HG03039 (cell line): Measurements from ENCODE around the gene WDR45.
"Not testable (repeated sequence)": the region's sequence is repeated elsewhere in the genome, so short reads cannot be mapped to it uniquely, and the experiment has no call there.

ENCODE experiments used
- ATAC-seq: cut with Tn5 transposase; IDR thresholded peaks from one replicate; pipeline ENCODE4 v1.9.1; 2021; ENCODE audit warnings: mild to moderate bottlenecking, moderate library complexity; ENCODE audit not compliant: unreplicated experiment

WDR45 gene

DNA sequence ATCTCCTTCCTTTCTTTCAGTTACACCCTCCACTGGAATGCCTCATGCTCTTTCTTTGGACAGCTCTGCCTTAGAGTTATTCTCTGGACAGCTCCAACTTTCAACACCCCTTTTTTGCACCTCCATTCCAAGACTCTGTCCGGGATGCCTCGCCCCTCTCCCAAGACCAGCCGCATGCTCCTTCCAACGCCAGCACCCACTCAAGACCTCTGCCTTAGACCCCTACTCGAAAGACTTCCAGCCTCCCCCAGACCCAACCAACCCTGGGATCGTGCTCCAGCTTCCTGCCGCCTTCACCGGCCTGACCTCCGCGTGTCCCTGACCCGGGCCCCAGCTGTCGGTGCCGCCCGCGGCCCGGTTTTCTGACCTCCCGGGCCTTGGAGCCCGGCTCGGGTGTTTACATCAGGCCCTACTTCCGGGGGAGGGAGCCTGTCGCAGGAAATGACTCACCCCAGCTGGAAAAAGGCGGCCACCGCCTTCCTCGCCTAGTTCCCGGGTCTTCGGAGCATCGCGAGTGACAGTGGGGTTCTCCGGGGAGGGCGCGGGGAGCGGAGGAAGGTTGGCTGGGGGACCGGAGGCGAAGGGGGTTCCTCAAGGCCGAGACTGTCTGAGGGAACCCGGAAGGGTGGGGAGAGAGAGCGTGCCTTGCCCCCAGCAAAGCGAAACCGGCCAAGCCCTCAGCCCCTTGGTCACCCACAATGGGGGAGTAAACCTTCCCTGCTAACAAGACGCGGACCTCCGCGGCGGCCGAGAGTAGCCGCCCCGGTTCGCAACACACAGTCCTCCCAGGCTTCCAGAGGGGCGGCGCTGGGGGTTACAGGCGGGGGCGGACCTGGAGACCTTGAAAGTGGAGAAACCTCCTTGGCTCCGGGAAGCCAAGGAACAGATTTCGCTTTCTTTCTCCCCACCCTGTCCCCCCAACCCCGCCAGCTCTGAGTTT lies at the start of gene WDR45:
TSS of gene WDR45 (minus strand) at position 399 of the 940 bp plus-strand sequence. CDS start 1,792 bp downstream, outside the sequence.
- ATAC-seq, result peak; percentile 72

DNA sequence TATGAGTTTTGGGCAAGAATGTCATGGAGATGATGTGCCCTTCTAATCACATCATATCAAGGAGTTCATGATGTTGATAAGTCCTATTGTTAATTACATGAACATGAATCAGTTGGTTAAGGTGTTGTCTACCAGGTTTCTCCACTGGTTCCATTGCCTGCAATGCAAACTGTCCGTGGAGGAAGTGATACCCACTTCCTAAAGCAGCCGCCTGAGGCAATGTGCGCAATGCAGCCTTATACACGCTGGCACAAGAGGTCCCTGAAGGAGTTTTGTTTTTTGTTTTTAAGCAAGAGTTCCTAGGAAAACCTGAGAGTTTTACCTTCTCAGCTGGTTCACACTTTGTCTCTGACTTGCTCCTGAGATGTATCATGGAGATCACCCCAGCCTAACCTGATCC lies 49.7 kb upstream of the WDR45 start:
- no peak for ATAC-seq

DNA sequence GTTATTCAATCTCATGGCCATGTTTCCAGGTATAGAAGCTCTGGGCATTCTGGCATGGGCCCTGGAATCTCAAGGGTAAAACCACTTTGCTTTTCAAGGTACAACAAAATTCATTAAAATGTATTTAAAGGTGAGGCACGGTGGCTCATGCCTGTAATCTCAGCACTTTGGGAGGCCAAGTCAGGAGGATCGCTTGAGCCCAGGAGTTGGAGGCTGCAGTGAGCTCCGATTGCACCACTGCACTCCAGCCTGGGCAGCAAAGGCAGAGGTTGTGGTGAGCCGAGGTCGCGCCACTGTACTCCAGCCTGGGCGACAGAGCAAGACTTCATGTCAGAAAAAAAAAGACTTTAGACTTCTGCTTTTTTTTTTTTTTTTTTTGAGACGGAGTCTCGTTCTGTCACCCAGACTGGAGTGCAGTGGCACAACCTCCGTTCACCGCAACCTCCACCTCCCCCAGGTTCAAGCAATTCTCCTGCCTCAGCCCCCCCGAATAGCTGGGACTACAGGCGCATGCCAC lies 48.1 kb upstream of the WDR45 start:
- ATAC-seq, result not testable (repeated sequence)

DNA sequence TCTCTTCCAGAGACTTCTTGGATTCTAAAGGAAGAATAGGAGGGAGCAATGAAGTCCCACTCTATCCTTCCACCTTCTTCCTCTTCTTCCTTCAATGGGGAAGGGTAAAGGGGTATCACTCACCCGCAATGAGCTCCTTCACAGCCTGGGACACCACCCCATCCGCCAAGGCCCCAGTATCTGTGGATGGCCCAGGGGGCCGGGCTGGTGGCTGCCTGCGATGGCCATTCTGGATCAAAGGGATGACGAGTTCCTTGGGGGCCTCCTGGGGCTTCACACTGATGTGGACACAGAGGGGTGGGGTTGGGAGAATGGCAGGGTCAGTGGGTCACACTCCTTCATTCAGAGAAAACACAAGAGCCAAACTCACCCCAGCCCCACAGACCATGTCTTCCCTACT lies 42.8 kb upstream of the WDR45 start:
- ATAC-seq, result no peak

DNA sequence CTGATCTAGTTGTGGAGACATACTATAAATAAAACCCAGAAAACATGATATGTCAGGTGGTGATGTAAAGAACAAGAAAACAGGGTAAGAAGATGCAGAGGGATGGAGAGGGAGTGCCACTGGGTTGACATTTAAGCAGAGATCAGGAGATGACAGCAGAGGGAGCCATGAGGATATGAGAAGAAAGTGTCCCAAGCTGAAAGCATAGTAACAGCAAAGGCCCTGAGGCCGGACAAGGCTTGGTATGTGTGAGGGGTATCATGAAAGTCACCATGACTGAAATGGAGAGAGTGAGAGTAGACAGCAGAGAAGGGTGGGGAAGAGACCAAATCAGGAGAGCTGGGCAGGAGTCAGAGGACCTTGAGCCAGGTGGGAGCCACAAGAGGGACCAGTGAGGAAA lies 40.4 kb upstream of the WDR45 start:
- no peak for ATAC-seq

DNA sequence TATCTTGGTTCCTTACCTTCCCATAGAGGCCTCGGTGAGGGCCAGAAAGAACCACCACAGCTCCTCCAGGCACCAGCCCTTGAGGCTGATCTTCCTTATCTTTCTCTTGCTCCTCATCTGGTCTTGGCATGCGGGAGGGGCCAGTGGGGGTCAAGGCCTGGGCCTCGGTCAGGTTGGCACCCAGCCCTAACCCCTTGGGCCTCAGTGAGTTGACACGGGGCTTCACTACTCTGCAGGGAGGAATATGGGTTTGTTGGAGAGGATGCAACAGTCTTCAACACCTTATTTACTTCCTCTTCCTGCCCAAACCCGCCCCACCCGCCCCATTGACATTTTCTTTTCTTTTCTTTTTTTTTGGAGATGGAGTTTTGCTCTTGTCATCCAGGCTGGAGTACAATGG lies 37.9 kb upstream of the WDR45 start:
- no peak for ATAC-seq

DNA sequence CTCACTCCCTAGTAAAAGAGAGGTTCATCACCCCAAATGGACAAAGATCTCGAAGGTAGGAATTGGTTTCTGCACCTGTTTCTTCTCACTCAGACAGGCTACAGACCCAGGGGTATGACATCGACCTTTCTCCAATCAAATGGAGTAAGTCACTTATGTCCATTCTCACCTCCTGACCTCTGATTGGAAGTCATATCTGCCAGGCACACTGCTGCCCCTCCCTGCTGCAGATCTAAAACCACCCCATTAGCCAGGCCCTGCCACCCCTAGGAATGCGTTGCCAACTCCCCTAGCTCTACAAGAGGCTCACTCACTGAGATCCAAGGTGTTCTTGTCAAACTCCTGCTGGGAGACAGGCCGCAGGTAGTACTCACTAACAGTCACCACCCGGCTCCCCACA lies 37.0 kb upstream of the WDR45 start:
- ATAC-seq, result no peak

DNA sequence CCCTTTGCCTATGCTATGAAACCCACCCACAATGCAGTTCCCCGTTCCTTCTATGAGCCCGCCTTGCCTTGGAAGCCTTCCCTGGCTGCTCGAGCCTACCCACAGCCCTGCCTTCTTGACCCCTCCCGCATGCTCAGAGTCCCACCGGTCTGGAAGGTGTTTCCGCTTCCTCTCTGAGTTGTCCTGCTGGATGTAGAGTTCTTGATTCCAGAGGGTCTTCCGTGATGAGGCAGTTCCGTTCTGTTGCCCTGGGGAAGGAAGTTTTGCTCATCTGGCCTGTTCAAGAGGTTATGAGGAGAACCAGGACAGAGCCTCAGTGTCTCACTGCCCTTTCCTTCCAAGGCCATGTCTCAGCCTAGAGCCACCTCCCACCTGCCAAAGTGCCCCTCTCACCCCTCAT lies 36.4 kb upstream of the WDR45 start:
- ATAC-seq, result no peak

DNA sequence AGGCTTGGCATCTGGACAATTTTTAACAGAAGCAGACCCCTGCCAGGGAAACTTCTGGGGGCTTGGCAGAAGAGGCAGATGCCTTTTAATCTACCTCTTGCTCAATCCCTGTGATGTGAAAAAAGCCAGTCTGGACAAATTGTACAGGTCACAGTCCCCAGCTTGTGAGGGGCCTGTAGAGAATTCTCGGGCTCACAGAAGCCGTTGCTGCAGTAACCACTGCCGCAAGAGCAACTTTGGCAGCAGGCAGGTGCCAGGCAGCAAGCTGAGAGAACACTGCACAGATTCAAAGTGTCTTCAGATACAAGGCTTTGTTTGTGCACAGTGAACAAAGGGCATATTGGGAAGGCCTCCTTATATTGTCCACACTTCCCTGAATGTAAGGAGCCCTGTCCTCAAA lies 32.1 kb upstream of the WDR45 start:
- ATAC-seq, result no peak

DNA sequence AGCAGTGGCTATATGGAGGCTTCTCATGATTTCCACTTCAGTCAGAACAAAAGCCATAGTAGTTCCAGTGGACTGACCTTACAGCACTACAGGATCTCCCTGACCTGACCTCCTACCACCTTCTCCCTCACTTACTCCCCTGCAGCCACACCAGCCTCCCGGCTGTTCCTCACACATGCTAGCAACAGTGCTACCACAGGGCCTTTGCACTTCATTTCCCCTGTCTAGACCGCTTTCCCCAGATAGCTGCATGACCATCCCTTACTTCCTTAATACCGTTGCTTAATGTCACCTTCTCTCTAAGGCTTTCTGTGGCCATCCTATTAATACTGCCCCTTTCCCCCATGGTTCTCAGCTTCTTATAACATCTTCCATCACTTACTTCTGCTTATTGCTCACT lies 30.7 kb upstream of the WDR45 start:
- ATAC-seq, result no peak

DNA sequence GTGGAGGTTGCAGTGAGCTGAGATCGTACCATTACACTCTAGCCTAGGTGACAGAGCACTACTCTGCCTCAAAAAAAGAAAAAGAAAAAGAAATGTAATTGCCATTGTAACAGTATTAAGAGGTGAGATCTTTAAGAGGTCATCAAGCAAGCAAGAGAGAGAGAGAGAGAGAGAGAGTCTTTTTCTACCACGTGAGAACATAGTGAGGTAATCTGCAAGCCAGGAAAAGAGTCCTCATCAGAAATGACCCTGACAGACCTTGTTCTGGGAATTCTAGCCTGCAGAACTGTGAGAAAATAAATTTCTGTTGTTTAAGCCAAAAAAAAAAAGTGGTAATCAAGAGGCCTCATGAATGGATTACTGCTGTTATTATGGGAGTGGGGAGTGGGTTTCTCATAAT lies 29.0 kb upstream of the WDR45 start:
- ATAC-seq, result no peak

DNA sequence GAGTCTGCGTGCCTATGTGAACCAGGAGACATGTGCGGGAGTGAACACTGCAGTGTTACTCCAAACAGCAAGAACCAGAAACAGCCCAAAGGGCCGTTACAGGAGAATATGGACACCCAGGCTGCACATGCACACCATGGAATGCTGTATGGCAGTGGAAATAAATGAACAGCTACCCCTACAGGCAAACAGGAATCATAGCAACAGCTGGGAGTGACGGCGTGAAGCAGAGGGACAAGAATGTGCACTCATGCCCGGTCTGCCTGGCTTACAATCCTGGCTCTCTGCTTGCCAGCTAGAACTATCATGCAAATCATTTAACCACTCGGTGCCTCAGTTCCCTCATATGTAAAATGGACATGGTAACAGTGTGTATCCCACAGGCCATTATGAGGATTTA lies 27.2 kb upstream of the WDR45 start:
- ATAC-seq, result no peak

DNA sequence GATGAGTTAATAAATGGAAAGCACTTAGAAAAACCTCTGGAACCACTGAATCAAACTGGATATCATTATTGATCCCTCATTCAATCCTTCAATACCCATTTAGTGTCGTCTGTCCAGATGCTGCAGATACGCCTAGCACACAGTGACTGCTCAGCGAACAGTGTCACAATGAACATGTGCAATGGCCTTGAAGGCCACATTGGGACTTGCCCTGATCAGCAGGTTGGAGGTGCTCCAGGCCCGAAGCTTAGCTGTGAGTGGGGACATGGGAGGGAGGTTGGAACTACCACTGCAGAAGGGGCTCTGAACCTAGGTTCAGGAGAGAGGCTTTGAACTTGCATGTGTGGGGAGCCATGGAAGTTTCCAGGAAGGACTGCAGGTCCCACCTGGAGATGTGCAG lies 26.6 kb upstream of the WDR45 start:
- ATAC-seq, result no peak

DNA sequence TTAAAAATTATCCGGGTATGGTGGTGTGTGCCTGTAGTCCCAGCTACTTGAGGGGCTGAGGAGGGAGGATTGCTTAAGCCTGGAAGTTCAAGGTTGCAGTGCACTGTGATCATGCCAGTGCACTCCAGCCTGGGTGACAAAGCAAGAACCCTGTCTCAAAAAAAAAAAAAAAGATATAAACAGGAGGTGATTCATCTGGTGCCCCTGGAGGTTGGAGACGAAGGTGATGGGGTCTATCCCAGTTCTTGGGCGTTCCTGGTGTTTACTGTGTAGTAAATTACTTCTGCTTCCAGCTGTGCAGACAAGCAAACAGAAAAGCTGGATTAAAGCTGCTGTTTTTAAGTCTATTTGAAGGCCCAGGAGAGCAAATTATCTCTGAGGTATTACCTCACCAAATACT lies 23.9 kb upstream of the WDR45 start:
- ATAC-seq, result no peak

DNA sequence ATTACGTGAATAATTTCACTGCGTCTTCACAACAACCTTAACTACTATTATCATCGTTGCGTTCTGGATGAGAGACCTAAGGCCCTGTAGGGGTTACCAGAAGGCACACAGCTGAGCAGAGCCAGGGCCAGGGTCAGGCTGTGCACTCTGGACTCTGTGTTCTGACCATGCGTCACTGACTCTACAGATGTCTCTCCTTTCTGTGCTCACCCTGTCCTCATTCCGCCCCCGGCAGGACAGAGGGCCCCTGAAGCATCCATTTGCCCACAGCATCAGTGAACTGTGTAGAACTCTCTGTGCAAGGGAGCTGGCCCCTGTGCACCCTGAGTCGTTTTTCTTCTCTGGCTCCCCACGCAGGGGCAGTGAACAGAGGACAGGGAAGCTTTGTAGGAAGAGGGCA lies 22.5 kb upstream of the WDR45 start:
- no peak for ATAC-seq

DNA sequence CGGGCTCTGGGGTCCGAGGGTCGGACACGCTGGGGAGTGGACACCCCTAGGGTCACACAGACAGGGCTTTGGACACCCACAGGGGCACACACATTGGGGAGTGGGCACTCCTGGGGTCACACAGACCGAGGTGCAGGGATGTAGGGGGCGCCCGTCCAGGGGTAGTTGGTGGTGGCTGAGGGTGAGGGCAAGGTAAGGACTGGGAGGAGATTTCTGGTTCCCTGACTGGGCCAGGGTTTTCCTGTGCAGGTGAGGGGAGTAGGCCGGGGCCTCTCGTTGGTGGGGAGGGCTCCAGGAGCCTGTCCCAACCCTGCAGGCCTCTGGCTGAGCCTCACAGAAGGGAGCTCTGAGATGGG lies 21.9 kb upstream of the WDR45 start:
- no peak for ATAC-seq

DNA sequence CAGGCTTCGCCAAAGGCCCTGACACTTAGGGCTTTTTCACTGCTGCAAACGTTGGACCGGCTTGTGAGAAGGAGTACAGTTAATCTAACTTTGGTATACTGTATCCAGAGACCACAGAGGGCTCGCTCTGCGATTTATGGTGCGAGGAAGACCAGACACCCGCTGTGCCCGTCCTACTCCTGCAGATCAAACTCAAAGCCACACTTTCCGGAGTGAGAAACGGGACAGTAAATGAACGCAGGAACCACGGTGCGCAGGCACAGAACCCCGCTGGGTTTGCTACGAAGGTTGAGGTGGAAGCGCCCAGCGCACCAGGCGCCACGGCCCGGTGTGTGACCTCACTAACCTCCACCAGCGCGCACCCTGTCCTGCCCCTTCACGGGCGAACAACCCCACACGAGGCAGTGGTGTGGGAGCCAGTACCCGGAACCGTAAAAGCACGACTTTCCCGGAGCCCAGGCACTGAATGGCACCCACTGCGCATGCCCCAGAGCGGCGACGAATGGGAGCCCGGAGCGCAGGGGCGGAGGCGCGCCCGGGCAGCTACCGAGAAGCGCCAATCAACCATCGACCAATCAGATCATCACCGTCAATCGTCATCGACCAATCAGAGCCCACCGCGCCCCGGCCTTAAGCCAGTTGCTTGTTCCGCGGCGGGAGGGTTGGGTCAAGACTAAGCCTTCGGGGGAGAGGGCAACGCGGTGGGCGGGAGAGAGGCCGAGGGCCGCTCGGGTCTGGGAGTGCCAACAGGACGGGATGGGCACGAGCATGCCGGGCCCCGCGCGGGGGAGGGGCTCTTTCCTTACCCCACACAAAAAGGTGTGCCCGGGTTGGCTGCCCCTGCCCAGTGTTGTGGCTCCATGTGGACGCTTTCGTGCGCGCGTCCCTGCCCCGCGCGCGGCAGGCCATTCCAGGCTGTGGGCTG lies 21.3 kb upstream of the WDR45 start:
- ATAC-seq, result peak; percentile 82

DNA sequence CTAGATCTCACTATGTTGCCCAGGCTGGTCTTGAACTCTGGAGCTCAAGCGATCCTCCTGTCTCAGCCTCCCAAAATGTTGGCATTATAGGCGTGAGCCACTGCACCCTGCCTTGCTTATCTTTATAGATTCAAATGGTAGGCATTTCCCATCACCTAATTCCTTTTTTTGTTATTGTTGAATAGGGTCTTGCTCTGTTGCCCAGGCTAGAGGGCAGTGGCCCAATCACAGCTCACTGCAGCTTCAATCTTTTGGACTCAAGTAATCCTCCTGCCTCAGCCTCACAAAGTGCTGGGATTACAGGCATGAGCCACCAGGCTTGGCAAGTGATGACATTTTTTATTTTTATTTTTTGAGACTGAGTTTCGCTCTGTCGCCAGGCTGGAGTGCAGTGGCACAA lies 16.7 kb upstream of the WDR45 start:
- ATAC-seq, result no peak

DNA sequence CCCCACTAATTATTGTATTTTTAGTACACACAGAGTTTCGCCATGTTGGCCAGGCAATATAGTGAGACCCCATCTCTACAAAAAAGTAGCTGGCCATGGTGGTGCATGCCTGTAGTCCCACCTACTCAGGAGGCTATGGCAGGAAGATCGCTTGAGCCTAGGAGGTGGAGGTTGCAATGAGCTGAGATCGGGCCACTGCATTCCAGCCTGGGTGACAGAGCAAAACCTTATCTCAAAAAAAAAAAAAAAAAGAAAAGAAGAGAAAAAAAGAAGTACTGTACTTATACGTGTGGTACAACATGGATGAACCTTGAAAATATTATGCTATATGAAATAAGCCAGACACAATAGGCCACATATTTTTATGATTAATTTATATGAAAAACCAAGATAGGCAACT lies 9.9 kb upstream of the WDR45 start:
- ATAC-seq, result no peak

DNA sequence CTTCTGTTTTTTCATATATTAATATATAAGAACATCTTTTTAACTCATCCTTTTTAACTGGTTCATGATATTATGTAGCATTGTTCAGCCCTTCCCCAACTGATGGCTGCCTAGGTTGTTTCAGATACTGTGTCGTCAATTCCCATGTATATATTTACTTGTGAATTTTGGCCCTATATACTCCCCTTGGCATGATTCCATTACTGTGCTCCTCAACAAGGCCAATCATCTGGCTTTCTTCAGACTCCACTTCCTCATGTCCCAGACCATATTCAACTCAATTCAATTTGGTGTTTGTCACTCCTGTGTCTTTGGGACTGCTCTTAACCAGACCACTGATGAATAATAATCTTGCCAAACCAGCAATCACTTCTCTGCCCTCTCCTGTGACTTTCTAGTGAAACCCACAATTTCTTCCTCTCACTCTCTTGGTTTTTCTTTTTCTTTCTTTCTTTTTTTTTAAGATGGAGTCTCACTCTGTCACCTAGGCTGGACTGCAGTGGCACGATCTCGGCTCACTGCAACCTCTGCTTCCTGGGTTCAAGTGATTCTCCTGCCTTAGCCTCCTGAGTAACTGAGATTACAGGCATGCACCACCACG lies 2.7 kb upstream of the WDR45 start:
- ATAC-seq, result no peak

DNA sequence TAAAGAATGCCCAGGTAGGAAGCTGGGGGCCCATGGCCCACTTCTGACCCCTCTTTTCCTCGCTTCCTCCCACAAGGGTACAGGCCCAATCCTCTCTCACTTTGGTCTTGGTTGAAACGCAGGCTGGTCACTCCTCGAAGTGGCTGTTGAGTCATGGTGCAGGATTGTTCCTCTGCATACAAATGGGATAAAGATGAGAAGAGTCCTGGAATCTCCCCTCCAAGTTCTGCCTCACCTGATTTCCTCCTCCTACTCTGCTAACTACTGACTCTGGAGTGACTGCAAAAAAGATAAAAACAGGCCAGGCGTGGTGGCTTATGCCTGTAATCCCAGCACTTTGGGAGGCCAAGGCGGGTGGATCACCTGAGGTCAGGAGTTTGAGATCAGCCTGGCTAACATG lies 1.7 kb downstream of the WDR45 start:
- no peak for ATAC-seq
